GM12878 (cell line): ENCODE data around the gene MAPRE3. TPM values are rescaled to one million over a fixed set of nuclear protein-coding genes. Genes with fewer than 3 reads are reported as not detected.
A peak's percentile ranks its signal among the peaks of the same experiment; 100 is the strongest.

ENCODE experiments used
- ATAC-seq: fragments of 200-7000 bp; cut with Tn5 transposase; 3 replicates; pipeline ENCODE4 v1.9.1; 2020; ENCODE audit warnings: mild to moderate bottlenecking, moderate library complexity
- BruUV-seq: library from RNA; stranded (reverse); fragments of 400-500 nt; replicated peaks from 2 replicates; lab custom pipeline; 2021; lab: Mats Ljungman, UMichigan
- CTCF ChIA-PET: fragments of 300-600 bp; sonication (Branson Sonifier 250); formaldehyde crosslinking; extraction: SDS; loops from one replicate; lab custom pipeline; 2021; ENCODE audit warnings: inconsistent platforms; lab: Yijun Ruan, JAX
- POLR2A ChIA-PET: fragments of 350-600 bp; formaldehyde crosslinking; extraction: SDS; loops from one replicate; lab custom pipeline; 2021; ENCODE audit warnings: inconsistent platforms; lab: Charles Lee
- RAD21 ChIA-PET: fragments of 300-600 bp; sonication (Branson Sonifier 250); formaldehyde crosslinking; loops from one replicate; lab custom pipeline; 2023; ENCODE audit warnings: antibody characterized with exemption; ENCODE audit not compliant: unreplicated experiment; lab: Charles Lee
- SMC1A ChIA-PET: fragments of 300-600 bp; sonication (Branson Sonifier 250); formaldehyde crosslinking; loops from one replicate; lab custom pipeline; 2023; ENCODE audit not compliant: unreplicated experiment, uncharacterized antibody; lab: Charles Lee
- DNase-seq: peaks from one replicate; pipeline ENCODE4 v3.0.0-alpha.2; 2011; ENCODE audit warnings: low read depth, low spot score
- FAIRE-seq: peaks from 3 replicates; lab custom pipeline; 2011; peaks lifted over from hg19 to GRCh38; lab: Jason Lieb, UNC
- H2AFZ ChIP-seq: 2 replicates; pipeline ENCODE4 v1.6.0; 2011; ENCODE audit warnings: low read depth, low read length, control low read depth; ENCODE audit not compliant: control insufficient read depth
- H3K27ac ChIP-seq: 2 replicates; pipeline ENCODE4 v1.5.1; 2011; ENCODE audit warnings: control low read depth; ENCODE audit not compliant: control insufficient read depth, insufficient read depth
- H3K27me3 ChIP-seq, 2 experiments: replicated peaks in 1 of 2; 2 replicates each; pipeline versions ENCODE4 v1.6.0 to v1.6.1; 2011; ENCODE audit warnings: low read length in 1 of 2; ENCODE audit not compliant: control insufficient read depth in 2 of 2, insufficient read depth in 2 of 2
- H3K36me3 ChIP-seq, 2 experiments: 2 replicates each; pipeline ENCODE4 v1.5.1; 2011; ENCODE audit warnings: low read length in 1 of 2; ENCODE audit not compliant: control insufficient read depth in 2 of 2, insufficient read depth in 2 of 2
- H3K4me1 ChIP-seq: 2 replicates; pipeline ENCODE4 v1.6.1; 2011; ENCODE audit warnings: mild to moderate bottlenecking, low read length, moderate library complexity, mixed read lengths; ENCODE audit not compliant: control insufficient read depth, insufficient read depth
- H3K4me2 ChIP-seq: 2 replicates; pipeline ENCODE4 v1.6.0; 2011; ENCODE audit warnings: control low read depth; ENCODE audit not compliant: control insufficient read depth, insufficient read depth
- H3K4me3 ChIP-seq: fragments of 200-600 bp; sonication (generic); 2 replicates; pipeline ENCODE4 v1.5.1; 2016
- H3K79me2 ChIP-seq: 2 replicates; pipeline ENCODE4 v1.6.0; 2011; ENCODE audit warnings: low read length; ENCODE audit not compliant: control insufficient read depth, insufficient read depth
- H3K9ac ChIP-seq: 2 replicates; pipeline ENCODE4 v1.8.0; 2011; ENCODE audit warnings: low read length, control low read depth, mixed read lengths; ENCODE audit not compliant: control insufficient read depth, insufficient read depth
- H3K9me3 ChIP-seq: replicated peaks from 3 replicates; pipeline ENCODE4 v1.5.1; 2011; ENCODE audit warnings: mild to moderate bottlenecking, low read length; ENCODE audit not compliant: control insufficient read depth, insufficient read depth
- H4K20me1 ChIP-seq: 2 replicates; pipeline ENCODE4 v1.6.0; 2011; ENCODE audit not compliant: control insufficient read depth, insufficient read depth
- CREB1 ChIP-seq: IDR thresholded peaks from 2 replicates; pipeline ENCODE4 v1.6.1; 2012; ENCODE audit warnings: low read depth, mild to moderate bottlenecking, inconsistent platforms
- ELK1 ChIP-seq: IDR thresholded peaks from 2 replicates; pipeline ENCODE4 v1.6.1; 2012; ENCODE audit warnings: low read depth, low read length, improper control_type of control experiment
- FOXK2 ChIP-seq: fragments of 450-650 bp; IDR thresholded peaks from 2 replicates; pipeline ENCODE4 v1.6.1; 2017; ENCODE audit warnings: mild to moderate bottlenecking, moderate library complexity
- IRF3 ChIP-seq: fragments of 450-650 bp; IDR thresholded peaks from 2 replicates; pipeline ENCODE4 v1.6.1; 2014; ENCODE audit warnings: mild to moderate bottlenecking
- NR2F1 ChIP-seq: fragments of 450-650 bp; conservative IDR thresholded peaks from 2 replicates; pipeline ENCODE4 v1.6.1; 2017; ENCODE audit warnings: mild to moderate bottlenecking
- PAX8 ChIP-seq: fragments of 450-650 bp; IDR thresholded peaks from 2 replicates; pipeline ENCODE4 v1.6.1; 2017; ENCODE audit warnings: mild to moderate bottlenecking, moderate library complexity
- RBBP5 ChIP-seq: fragments of 200-600 bp; sonication (generic); conservative IDR thresholded peaks from 2 replicates; pipeline ENCODE4 v1.6.1; 2016
- REST ChIP-seq: IDR thresholded peaks from 2 replicates; pipeline ENCODE4 v1.6.1; 2012; ENCODE audit warnings: mild to moderate bottlenecking, low read depth, low read length
- RFX5 ChIP-seq: IDR thresholded peaks from 2 replicates; pipeline ENCODE4 v1.6.1; 2011; ENCODE audit warnings: low read depth, low read length, improper control_type of control experiment
- SMARCA5 ChIP-seq: fragments of 450-650 bp; IDR thresholded peaks from 2 replicates; pipeline ENCODE4 v1.6.1; 2017; ENCODE audit warnings: mild to moderate bottlenecking
- SREBF2 ChIP-seq: IDR thresholded peaks from 2 replicates; pipeline ENCODE4 v1.6.1; 2012; ENCODE audit warnings: mild to moderate bottlenecking, low read length
- ZBTB40 ChIP-seq: fragments of 450-650 bp; IDR thresholded peaks from 2 replicates; pipeline ENCODE4 v1.6.1; 2016; ENCODE audit warnings: mild to moderate bottlenecking, moderate library complexity, borderline replicate concordance
- WGBS: methylation state at CpG from one replicate; pipeline ENCODE4 v1.1.6; 2016; ENCODE audit warnings: low lambda C conversion rate; ENCODE audit not compliant: insufficient replicate concordance, insufficient coverage; ENCODE audit errors: missing lambda C conversion rate; 5-methylcytosine and 5-hydroxymethylcytosine counted together
- in situ Hi-C: fragments of 300-500 bp; cut with MboI; formaldehyde crosslinking; loops from 9 replicates; pipeline ENCODE4 v1.14.3; 2018; ENCODE audit warnings: mixed read lengths
- intact Hi-C: fragments of 100-400 bp; cut with micrococcal nuclease; formaldehyde crosslinking; loops from one replicate; pipeline ENCODE4 v1.14.2; 2022; ENCODE audit not compliant: unreplicated experiment
- polyA plus RNA-seq, 11 experiments: library from polyadenylated mRNA; depleted of rRNA in 4 of 11; unstranded in 6 of 11; stranded (reverse) in 5 of 11; fragments of >200 nt; fragmentation: Nextera tagmentation in 4 of 11; fragmentation: Illumina TruSeq in 1 of 11; extraction: Ambion mirVana in 4 of 11; extraction: Trizol in 1 of 11; gene quantifications; 1 replicate in 1 of 11; 2 replicates in 10 of 11; pipeline versions ENCODE4 v1.2.1 to v1.2.3, GENCODE V29; 2011 to 2016; ENCODE audit warnings: inconsistent platforms in 2 of 11, missing spikeins in 2 of 11, low read depth in 1 of 11
- total RNA-seq, 4 experiments: library from RNA; depleted of rRNA in 3 of 4; stranded (reverse); fragments of >200 nt in 3 of 4; fragmentation: Illumina TruSeq in 1 of 4; extraction: Trizol in 1 of 4; gene quantifications; 2 replicates each; pipeline versions ENCODE4 v1.2.1 to v1.2.3, GENCODE V29; 2013 to 2021

Gene MAPRE3
- total and polyA plus RNA-seq, 10 of the 15 experiments (the other 5 are each of a cell fraction or from before 2014, with no cell fraction given): 0.03 to 1.3 (median 0.73) TPM; not detected in 1

- in situ Hi-C loops (no loop called here), intact Hi-C loops (loop anchor here (1.0 to 5.0 kb wide), 4 partner anchors 17 to 262 kb away; partner anchors contain the start of genes CENPA, KHK, OST4 and TMEM214)
- WGBS: 14% methylated on average over 51 of the region's 52 CpGs
- ChIA-PET SMC1A (interaction anchor here (0.6 to 3.1 kb wide), 10 partner anchors 8 to 320 kb away, joined by 3 to 33 read pairs (median 8); partner anchors contain the start of genes EIF2B4, KHK, OST4 and TMEM214), RAD21 (interaction anchor here (0.7 to 3.4 kb wide), 12 partner anchors 9 to 163 kb away, joined by 3 to 31 read pairs (median 6); partner anchors contain the start of genes KHK, OST4 and SLC5A6), POLR2A (interaction anchor here (0.6 to 8.9 kb wide), 8 partner anchors 9 to 36 kb away, joined by 3 to 139 read pairs (median 21); partner anchors contain the start of genes KHK and OST4), CTCF (interaction anchor here (0.5 to 3.5 kb wide), 12 partner anchors 10 to 161 kb away, joined by 3 to 28 read pairs (median 8); partner anchors contain the start of genes KHK, OST4 and TMEM214)
- peak; percentile 62 for ATAC-seq
- DNase-seq: no peak
- Histone ChIP-seq H2AFZ (peak overlapping the region; percentile 89), H3K4me1 (peaks cover 9% of the 10 kb centered on the region), H3K9ac (peak overlapping the region; percentile 87), H3K79me2 (0 out of 2 replicates have a peak, but pooled peaks cover 1% of the 10 kb centered on the region), H3K27ac (peak overlapping the region; percentile 81), H3K27me3 (no peaks in the 10 kb centered on the region), H4K20me1 (no peaks in the 10 kb centered on the region), H3K36me3 (peaks cover 0 to 5% of the 10 kb centered on the region in 2 experiments; a peak in 1 of 4 replicates), H3K4me2 (peak overlapping the region; percentile 89), H3K9me3 (no peaks in the 10 kb centered on the region), H3K4me3 (peak overlapping the region; percentile 99)
- BruUV-seq: no TSS peak
- FAIRE-seq: no peak
- TF ChIP-seq ZBTB40 (no peak), SREBF2 (no peak), PAX8 (no peak), ELK1 (no peak), NR2F1 (peak; percentile 93), REST (no peak), SMARCA5 (no peak), RFX5 (no peak), RBBP5 (no peak), CREB1 (peak; percentile 25; the same call in 1 of the 2 replicates), FOXK2 (no peak), IRF3 (no peak)
These were observed 79.2 kb downstream of the MAPRE3 start for GRCh38 chr2:27049422-27050280.
